Measurements from ENCODE around the gene TMEM130.

TMEM130 gene

DNA sequence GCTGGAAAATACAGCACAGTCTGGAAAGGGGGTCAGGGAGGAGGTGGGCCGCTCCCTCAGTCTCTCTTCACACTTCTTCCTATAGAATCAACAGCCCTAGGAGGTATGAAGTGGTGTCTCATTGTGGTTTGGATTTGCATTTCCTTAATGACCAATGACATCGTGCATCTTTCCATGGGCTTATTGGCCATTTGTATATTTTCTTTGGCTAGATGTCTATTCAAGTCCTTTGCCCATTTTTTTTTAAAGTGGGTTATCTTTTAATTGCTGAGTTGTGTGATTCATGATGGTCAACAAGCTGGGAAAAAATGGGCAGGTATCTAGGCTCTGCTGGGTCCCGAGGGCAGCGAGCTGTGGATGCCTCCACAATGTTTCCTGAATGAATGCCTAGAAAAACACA, 29.1 kb downstream of the TMEM130 start:
- no peak for DNase-seq

DNA sequence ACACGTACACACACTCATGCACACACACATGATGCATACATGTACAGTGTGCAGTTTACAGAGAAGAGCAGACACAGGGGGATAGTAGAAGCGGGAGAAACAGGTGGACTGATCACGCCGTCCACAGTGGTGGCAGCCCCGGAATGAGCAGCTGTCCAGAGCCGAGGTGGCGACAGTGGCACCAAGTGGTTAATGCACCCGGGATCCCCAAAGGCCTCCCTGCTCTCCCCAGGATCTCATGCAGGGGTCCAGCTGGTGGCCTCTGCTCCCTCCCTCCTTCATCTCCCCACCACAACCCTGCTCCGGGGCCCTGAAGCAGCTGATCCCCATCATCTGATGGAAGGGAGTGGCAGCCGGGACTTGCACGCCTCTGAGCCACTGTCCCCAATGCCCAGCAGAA, 29.7 kb downstream of the TMEM130 start:
- DNase-seq, result no peak

DNA sequence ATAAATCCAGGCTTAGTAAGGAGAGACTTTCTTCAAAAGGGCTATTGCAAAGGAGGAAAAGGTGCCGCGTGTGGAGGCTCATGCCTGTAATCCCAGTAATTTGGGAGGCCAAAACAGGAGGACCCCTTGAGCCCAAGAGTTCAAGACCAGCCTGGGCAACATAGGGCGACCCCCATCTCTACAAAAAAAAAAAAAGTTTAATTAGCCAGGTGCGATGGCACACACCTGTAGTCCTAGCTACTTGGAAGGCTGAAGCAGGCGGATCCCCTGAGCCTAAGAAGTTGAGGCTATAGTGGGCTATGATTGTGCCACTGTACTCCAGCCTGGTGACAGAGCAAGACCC, 32.2 kb downstream of the TMEM130 start:
- no peak for DNase-seq

DNA sequence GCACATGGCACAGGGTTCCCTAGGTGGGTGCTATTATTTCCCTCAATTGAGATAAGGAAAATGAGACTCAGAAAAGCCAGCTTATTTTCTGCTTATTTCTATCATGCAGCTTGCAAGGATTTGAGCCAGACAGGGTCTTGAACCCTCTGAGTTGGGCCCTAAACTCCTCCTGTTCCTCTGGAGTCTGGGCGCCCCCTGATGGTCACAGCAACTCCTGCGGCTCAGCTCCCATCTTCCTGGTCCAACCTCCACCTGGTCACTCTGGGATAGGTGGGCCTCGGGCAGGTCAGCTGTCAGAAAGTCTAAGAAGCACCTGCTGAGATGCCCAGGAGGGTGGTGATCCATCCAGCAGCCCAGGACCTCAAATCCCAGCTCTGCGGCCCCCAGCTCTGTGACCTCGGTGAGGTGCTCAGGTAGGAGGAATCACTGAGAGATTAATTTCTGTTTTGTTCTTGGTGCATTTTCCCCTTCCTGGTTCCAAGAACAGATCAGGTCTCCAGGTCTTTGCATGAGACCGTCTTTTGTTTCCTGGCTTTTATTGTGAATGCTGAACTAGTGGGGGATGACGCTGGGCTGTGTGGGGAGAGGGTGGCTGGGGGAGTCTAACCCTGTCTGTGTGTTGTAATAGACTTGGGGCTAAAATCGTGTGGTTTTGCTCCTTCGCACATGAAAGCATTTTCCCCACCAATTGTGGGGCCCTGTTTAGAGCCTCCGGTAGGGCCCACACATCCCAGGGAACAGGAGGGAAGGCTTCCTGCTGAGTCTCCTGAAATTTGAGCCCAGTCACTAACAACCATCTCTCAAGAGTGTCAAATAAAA, 32.8 kb downstream of the TMEM130 start:
- DNase-seq, result no peak

DNA sequence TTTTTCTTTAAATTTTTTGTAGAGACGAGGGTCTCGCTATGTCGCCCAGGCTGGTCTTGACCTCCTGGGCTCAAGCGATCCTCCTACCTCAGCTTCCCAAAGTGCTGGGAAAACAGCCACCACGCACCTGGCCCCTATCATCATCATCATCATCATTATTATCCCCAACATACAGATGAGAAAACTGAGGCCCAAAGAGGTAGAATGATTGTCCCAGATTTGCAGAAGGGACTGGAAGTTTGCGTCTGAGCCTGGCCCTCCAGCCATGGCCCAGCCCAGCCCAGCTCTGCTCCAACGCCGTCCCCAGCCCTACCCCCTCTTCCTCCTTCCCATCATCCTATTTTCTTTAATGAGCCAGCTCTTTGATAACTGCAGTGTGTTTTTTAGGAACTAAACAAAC, 34.9 kb downstream of the TMEM130 start:
- DNase-seq, result no peak

DNA sequence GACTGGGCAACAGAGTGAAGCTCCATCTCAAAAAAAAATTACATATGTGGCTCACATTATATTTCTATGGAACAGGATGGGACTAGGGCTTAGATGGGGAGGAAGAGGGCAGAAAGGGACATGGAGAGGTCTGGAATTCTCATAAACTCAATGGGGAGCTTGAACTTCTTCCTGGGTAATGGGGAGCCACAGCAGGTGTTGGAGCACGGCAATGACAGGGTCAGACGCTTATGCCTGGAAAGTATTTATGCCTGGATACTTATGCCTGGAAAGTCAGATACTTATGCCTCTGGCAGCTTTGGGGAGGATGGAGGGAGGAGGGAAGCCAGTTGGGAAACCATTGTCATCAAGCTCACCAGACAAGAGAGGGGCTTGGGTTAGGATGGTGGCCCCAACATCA, 36.8 kb downstream of the TMEM130 start:
- DNase-seq, result no peak

DNA sequence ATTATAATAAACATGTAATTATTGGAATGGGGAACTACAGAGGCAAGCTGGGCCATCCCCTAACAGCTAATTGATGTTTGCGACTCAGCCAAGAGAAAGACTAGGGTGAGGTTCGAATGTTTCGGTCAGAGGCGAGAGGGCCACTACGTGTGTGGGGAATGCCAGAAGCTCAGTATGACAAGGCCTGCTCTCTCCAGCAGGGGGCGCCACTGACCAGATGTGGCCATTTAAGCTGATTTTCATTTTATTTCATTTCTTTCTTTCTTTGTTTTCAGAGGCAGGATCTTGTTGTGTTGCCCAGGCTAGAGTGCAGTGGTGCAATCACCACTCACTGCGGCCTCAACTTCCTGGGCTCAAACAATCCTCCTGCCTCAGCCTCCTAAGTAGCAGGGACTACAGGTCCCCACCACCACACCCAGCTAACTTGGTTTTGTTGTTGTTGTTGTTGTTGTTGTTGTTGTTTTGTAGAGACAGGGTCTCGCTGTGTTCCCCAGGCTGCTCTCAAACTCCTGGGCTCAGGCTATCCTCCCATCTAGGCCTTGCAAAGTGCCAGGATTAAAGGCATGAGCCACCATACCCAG, 38.1 kb downstream of the TMEM130 start:
- no peak for DNase-seq

DNA sequence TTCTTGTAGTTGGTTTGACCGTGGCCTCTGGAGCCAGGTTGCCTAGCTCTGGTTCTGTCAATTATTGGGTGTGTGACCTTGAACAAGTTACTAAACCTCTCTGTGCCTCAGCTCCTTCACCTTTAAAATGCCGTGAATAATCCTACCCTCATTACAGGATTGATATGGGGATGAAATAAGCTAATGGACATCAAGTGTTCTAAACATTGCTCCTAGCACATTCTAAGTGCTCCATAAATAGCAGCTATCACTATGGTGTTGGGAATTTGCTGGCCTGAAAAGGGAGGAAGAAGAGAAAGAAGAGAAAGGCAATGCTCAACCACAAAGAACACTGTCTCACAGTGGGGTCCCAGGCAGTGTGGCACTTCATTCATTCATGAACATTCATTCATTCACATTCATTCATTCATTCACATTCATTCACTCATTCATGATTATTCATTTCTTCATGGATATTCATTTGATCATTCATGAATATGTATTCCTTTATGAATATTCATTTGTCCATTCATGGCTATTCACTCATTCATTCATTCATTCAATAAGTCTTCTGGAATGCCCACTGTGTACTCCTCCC, 38.8 kb downstream of the TMEM130 start:
- no peak for DNase-seq

DNA sequence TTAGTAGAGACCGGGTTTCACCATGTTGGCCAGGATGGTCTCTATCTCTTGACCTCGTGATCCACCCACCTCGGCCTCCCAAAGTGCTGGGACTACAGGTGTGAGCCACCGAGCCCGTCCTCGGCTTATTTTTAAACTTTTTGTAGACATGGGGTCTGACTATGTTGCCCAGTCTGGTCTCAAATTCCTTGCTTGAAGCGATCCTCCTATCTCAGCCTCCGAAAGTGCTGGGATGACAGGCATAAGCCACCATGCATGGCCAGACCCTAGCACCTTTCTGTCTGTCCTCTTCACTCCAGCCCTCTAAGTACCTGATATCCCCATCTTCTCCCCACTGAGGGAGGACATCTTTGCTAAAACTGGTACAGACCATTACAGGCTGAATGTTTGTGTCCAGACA, 41.4 kb downstream of the TMEM130 start:
- DNase-seq, result no peak

DNA sequence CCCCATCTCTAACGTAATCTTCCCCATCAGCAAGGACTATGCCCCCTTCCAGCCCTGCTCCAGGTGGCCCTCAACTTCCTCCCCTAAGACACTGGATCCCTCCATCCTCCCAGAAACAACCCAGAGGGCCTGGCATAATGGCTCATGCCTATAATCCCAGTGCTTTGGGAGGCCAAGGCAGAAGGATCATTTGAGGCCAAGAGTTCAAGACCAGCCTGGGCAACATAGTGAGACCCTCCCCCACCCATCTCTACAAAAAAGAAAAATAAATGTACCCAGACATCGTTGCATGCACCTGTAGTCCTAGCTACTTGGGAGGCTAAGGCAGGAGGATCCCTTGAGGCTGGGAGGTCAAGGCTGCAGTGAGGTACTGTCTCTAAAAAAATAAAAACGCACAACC, 42.6 kb downstream of the TMEM130 start:
- DNase-seq, result no peak

DNA sequence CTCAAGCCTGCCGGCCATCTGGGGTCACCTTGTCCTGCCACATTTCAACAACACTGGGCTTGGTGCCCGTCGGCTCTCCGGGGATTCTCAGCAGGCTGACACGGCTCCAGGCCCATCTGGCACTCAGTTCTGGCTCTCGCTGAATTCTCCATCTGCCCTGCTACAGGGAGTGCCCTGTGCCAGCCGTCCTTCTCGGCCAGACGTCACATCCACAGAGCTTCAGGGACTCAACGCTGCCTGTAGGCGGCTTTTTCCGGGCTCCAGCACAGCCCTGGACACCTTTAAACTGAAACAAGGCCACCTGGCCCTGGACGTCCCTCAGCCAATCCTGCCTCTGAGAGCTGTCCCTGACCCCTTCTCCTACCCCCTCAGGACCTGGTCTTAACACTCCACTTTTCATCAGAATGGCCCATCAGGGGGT, 43.0 kb downstream of the TMEM130 start:
- DNase-seq, result peak; percentile 8

DNA sequence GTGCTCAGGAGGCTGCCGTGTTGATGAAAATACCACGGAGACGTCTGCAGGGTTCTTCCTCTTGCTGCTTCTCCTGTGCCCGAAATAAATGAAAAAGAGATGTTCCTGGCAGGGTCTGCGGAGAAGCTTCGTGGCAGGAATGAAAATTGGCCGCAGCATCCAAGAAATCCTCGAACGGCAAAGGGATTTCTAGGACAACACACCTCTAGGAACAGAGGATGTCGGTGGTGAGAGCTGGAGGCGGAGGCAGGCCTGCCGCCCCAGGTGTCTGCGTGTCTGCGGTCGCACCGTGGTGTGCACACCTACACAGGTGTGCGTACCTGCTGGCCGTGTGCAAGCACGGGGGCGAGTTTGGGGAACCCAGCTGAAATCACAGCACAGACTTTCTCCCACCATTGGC, 43.4 kb downstream of the TMEM130 start:
- no peak for DNase-seq

DNA sequence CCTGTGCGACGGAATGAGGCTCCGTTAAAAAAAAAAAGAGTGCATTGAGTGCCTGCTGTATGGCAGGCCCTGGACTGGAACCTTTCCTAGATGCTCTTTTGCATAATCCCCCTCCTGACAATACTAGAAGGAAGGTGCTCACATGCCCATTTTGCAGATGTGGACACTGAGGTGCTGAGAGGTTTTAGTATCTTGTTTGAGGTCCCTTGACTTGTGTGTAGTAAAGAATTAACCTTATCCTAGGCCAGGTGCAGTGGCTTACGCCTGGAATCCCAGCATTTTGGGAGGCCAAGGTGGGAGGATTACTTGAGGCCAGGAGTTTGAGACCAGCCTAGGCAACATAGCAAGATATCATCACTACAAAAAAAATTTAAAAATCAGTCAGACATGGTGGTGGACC, 46.6 kb downstream of the TMEM130 start:
- DNase-seq, result no peak

DNA sequence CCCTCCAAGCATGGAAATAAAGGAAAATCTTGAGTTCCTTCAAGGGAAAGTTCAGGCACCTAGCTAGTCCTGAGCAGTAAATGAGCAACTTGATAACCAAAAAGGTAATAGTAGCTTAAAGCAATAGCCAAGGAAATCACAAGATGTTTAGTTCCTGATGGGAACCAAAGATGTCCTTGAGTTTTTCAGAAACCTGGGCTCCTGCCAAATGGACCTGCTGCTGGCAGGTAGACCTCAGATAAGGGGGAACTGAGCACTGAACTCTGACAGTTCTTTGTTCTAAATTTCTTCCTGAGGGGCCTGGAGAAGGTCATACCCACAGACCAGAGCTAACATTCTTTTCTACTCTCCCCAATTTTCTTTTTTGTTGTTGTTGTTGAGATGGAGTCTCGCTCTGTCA, 48.5 kb downstream of the TMEM130 start:
- DNase-seq, result no peak

DNA sequence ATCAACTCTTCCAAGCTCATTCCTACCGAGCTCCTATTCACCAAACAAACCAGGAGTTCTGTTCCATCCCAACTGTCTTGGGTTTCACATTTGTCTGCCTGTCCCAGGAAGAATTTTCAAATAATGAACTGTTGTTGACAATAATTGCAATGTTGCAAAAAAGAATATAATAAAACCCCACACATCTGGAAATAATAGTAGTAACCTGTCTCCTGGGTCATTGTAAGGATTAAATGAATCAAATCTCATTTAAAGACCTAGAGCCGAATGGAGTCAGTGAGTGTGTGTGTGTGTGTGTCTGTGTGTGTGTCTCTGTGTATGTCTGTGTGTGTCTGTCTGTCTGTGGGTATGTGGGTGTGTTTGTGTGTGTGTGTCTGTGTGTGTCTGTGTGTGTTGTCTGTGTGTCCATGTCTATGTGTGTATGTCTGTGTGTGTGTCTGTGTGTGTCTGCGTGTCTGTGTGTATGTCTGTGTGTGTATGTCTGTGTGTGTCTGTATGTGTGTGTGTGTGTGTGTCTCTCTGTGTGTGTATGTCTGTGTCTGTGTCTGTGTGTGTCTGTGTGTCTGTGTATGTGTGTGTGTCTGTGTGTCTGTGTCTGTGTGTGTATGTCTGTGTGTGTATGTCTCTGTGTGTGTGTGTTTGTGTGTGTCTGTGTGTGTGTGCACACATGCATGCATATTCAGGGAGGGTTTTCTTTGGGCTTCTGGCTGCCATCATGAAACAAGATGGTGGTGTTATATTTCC, 52.7 kb downstream of the TMEM130 start:
- DNase-seq, result no peak

DNA sequence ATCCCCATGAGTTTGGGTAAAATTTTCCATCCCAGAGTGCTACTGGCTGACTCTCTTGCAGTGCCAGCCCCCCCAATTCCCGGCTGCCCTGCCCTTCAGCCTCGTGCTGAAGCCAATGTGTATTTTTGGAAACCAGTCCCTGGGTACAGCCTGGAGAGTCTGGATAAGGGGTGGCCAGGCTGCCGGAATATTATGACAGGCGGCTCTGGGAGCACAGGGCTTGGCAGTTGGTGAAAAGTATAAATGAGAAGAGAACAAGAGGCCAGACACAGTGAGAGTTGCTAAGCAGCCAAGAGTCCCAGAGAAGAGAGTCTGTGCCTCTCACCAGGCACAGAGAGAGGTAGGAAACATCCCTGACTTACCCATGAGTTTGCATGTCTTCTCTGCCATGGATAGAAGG, 53.6 kb downstream of the TMEM130 start:
- DNase-seq, result no peak

DNA sequence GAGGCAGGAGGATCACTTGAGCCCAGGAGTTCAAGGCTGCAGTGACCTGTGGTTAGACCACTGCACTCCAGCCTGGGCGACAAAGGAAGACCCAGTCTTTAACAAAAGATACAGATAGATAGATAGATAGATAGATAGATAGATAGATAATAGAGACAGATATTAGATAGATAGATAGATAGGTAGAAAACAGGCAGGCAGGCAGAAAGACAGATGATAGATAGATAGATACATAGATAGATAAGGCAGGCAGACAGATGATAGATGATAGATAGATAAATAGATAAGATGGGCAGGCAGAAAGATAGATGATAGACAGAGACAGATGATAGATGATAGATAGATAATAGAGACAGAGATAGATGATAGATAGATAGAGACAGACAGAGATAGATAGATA, 54.5 kb downstream of the TMEM130 start:
- no peak for DNase-seq

DNA sequence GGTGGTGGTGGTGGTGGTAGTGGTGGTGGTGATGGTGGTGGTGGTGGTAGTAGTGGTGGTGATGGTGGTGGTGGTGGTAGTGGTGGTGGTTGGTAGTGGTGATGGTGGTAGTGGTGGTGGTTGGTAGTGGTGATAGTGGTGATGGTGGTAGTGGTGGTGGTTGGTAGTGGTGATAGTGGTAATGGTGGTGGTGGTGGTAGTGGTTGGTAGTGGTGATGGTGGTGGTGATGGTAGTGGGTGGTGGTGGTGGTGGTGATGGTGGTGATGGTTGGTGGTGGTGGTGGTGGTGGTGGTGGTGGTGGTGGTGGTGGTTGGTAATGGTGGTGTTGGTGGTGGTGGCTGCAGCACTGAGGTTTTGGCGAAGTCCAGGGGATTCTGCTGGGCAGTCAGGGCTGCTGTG, 58.5 kb downstream of the TMEM130 start:
- no peak for DNase-seq

DNA sequence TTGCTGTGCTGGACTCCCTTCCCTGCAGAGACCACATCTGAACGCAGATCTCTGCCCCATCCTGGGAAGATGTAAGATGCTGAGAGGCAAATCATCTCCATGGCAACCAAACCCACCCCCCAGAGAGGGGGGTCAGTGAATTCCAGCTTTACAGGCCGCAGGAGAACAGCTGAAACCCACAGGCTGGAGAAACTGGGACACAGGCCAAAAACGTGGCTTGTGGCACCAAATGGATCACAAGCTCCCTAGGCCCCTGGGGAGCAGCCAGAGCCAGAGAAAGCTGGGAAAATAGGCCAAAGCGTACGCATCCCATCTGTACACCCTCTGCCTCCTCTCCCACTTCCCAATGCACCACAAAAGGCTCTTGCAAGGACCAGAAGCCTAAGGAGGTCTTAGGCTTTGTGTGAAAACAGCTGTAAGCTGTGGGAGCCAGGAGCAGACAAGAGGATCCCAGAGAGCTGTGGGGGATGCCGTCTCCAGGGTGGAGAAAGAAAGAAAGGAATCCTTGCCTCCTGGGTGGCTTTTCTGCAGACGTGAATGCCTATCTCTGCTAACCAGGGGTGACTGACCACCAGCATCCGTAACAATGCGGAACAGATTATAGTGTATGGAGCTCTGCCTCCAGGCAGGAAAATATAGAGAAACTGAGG, 59.5 kb downstream of the TMEM130 start:
- no peak for DNase-seq

DNA sequence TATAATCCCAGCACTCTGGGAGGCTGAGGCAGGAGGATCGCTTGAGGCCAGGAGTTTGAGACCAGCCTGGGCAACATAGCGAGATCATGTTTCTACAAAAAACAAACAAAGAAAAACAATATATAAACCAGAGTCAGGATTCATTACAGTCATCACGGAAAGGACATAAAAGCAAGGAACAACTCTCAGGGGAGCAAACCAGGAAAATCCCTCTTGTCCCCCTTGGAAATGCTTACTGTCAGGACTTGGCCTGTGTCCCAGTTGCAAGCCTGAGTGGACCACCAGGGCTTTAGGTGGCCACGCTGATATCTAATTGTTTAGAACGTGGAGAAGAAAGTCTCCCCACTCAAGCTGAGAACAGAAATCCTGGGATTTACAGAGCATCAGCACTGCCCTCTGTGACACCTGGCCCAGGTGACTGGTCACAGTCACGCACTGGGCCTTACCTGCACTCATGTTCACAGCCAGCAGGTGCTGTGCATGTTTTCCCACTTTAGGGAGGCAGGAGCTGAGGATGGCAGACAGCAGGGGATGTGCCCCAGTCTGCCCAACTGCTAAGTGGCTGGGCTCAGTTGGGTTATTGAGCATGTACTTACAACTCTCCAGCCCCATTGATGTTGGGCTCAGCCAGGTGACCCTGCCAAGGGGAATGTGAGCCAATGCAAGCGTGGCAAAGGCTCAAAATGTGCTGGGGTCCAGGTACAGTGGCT, 60.9 kb downstream of the TMEM130 start:
- no peak for DNase-seq

DNA sequence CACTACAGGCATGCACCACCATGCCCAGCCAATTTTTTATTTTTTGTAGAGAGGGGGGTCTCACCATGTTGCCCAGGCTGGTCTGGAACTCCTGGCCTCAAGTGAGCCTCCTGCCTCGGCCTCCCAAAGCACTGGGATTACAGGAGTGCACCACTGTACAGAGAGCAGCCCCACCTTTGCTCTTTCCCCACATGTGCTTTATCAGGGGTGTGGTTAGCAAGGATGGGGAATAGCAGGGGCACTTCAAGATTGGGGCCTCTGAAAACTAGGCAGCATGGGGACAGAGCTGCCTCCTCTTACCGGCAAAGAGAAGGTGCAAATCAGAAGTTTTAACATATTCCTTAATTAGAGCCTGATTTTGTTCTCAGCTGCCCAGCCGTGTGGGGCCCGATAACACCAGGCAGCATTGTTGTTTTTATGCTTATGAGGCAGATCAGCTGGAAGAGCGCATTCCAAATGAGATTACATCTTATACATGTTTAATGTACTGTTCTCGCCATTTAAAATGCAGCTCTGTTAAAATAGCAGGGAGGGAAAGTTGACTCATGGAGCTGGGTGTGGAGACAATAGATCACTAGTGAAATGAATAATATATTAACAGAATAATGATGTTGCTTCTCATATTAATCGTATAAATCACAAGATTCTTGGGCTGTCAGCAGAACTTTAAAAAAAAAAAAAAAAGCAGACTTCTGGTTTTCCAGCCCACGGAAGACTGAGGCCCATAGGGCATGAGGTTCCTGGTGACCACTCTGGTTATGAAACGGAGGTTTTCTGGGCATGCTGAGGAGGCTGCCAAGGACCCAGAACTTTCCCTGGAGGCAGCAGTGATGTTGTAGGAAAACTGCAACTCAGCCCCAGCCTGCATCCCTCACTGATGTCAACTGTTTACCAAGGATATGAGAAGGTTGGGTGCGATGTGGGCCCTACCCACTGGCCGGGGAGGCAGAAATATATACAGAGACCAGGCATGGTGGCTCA, 62.5 kb downstream of the TMEM130 start:
- no peak for DNase-seq
